ENCODE results near the gene TUBB3. TPM values are rescaled to one million over a fixed set of nuclear protein-coding genes. Genes with fewer than 3 reads are reported as not detected.

Gene TUBB3
- polyA plus RNA-seq, 4 donors, result 0.89 to 42.0 (median 4.6) TPM

DNA sequence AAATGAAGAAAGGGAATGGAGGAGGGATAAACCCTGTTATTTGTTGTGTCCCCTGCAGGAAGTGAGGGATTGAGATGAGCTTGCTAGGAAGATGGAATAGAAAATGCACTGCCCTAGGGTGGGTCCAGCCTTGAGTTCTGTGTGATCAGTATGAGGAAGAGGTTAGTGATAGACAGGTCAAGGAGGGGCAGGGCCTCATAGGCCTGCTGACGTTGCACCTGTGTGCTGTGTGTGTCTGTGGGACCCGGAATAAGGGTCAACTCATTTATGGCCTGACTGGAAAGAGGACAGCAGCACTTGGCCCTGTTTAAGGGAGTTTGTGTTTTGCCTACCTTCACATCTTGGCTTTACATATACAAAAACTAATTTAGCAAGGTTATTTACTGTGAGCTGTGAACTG lies 51.7 kb downstream of the TUBB3 start:
- peak overlapping the region in 2 of 3 donors; percentile 27 to 95 for H3K27ac ChIP-seq (ENCODE audit: low read depth in 1 of 3, low read length in 2 of 3)
- H3K36me3 ChIP-seq (ENCODE audit: control insufficient read depth in 3 of 3, insufficient read depth in 2 of 3, low read depth in 1 of 3, low read length in 3 of 3), result peaks cover 0 to 23% (median 10%) of the 10 kb centered on the region in 3 donors
- DNase-seq (peak; percentile 42 to 69), FAIRE-seq (no peak)
- no peak overlapping the region for H3K4me3 ChIP-seq (ENCODE audit: low read depth in 1 of 3, low read length in 3 of 3)
- WGBS, 3 donors, result 16 to 77% (median 43%) methylated on average over 2 of the region's 2 CpGs
- H3K4me1 ChIP-seq (ENCODE audit: control insufficient read depth in 3 of 3, insufficient read depth in 2 of 3, low read depth in 1 of 3, low read length in 2 of 3), result peaks cover 6 to 34% (median 12%) of the 10 kb centered on the region in 3 donors
- H3K9me3 ChIP-seq (ENCODE audit: control insufficient read depth in 2 of 2, insufficient read depth in 1 of 2, low read depth in 1 of 2, low read length in 1 of 2), result peaks cover 0 to 22% of the 10 kb centered on the region in 2 donors
- no peaks in the 10 kb centered on the region for H3K27me3 ChIP-seq (ENCODE audit: control insufficient read depth in 3 of 3, insufficient read depth in 3 of 3, low read length in 3 of 3)

GRCh38 chr16:89981414-89981813 lies 58.3 kb downstream of the TUBB3 start:
- Histone ChIP-seq H3K4me1 (ENCODE audit: control insufficient read depth in 3 of 3, insufficient read depth in 2 of 3, low read depth in 1 of 3, low read length in 2 of 3) (no peaks in the 10 kb centered on the region), H3K27ac (ENCODE audit: low read depth in 1 of 3, low read length in 2 of 3) (no peak overlapping the region), H3K36me3 (ENCODE audit: control insufficient read depth in 3 of 3, insufficient read depth in 2 of 3, low read depth in 1 of 3, low read length in 3 of 3) (peaks cover 22 to 74% (median 37%) of the 10 kb centered on the region in 3 donors), H3K27me3 (ENCODE audit: control insufficient read depth in 3 of 3, insufficient read depth in 3 of 3, low read length in 3 of 3) (no peaks in the 10 kb centered on the region), H3K9me3 (ENCODE audit: control insufficient read depth in 2 of 2, insufficient read depth in 1 of 2, low read depth in 1 of 2, low read length in 1 of 2) (no peaks in the 10 kb centered on the region), H3K4me3 (ENCODE audit: low read depth in 1 of 3, low read length in 3 of 3) (no peak overlapping the region)
- WGBS, 3 donors, result 84 to 93% (median 84%) methylated on average over 8 of the region's 8 CpGs
- FAIRE-seq (no peak), DNase-seq (no peak)

GRCh38 chr16:89982318-89982717 lies 59.2 kb downstream of the TUBB3 start:
- Histone ChIP-seq H3K4me3 (ENCODE audit: low read depth in 1 of 3, low read length in 3 of 3) (no peak overlapping the region), H3K27me3 (ENCODE audit: control insufficient read depth in 3 of 3, insufficient read depth in 3 of 3, low read length in 3 of 3) (no peaks in the 10 kb centered on the region), H3K36me3 (ENCODE audit: control insufficient read depth in 3 of 3, insufficient read depth in 2 of 3, low read depth in 1 of 3, low read length in 3 of 3) (peaks cover 26 to 79% (median 43%) of the 10 kb centered on the region in 3 donors), H3K4me1 (ENCODE audit: control insufficient read depth in 3 of 3, insufficient read depth in 2 of 3, low read depth in 1 of 3, low read length in 2 of 3) (no peaks in the 10 kb centered on the region), H3K9me3 (ENCODE audit: control insufficient read depth in 2 of 2, insufficient read depth in 1 of 2, low read depth in 1 of 2, low read length in 1 of 2) (no peaks in the 10 kb centered on the region), H3K27ac (ENCODE audit: low read depth in 1 of 3, low read length in 2 of 3) (no peak overlapping the region)
- 93 to 94% (median 94%) methylated on average over 9 of the region's 9 CpGs for WGBS, 3 donors
- FAIRE-seq (no peak), DNase-seq (no peak)

DNA sequence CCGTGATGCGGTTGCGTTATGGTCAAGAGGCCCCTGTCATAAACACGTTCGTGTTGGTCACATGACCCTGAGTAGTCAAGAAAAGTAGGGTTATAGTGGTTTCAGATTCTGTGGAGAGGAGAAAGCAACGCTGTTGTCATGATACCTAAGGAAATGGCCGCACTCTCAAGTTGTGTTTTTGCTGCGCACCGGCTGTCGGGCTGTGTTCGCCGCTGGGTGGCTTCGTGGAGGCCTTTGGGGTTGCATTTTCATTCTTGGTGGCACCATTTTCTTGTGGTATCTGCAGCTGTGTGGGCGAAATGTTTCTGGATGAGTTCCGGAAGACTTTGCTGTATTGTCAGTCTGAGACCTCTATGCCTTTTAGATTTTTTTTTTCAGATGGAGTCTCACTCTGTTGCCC lies 60.4 kb downstream of the TUBB3 start:
- no peak overlapping the region for H3K4me3 ChIP-seq (ENCODE audit: low read depth in 1 of 3, low read length in 3 of 3)
- H3K27me3 ChIP-seq (ENCODE audit: control insufficient read depth in 3 of 3, insufficient read depth in 3 of 3, low read length in 3 of 3), result no peaks in the 10 kb centered on the region
- WGBS, 3 donors, result 79 to 92% (median 80%) methylated on average over 15 of the region's 15 CpGs
- no peaks in the 10 kb centered on the region for H3K9me3 ChIP-seq (ENCODE audit: control insufficient read depth in 2 of 2, insufficient read depth in 1 of 2, low read depth in 1 of 2, low read length in 1 of 2)
- H3K27ac ChIP-seq (ENCODE audit: low read depth in 1 of 3, low read length in 2 of 3), result no peak overlapping the region
- no peak for DNase-seq
- no peaks in the 10 kb centered on the region for H3K4me1 ChIP-seq (ENCODE audit: control insufficient read depth in 3 of 3, insufficient read depth in 2 of 3, low read depth in 1 of 3, low read length in 2 of 3)
- FAIRE-seq, result no peak
- H3K36me3 ChIP-seq (ENCODE audit: control insufficient read depth in 3 of 3, insufficient read depth in 2 of 3, low read depth in 1 of 3, low read length in 3 of 3), result peaks cover 27 to 77% (median 46%) of the 10 kb centered on the region in 3 donors

DNA sequence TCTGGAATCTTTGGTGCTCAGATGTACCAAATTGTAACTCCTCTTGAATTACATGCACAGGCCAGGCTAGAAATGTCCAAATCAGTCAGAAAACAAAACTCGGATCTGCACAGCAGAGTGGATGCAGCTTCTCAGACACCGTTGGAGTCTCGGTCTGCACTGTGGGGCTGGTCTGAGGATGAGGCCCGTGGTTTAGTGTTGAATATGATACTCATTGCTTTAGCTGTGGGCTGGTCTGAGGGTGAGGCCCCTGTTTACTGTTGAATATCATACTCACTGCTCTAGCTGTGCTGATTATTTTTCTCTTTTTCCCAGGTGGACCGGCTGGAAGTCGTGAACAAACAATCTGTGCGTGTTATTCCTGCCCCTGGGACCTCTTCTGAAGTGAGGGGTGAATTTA lies 61.1 kb downstream of the TUBB3 start:
- Histone ChIP-seq H3K27me3 (ENCODE audit: control insufficient read depth in 3 of 3, insufficient read depth in 3 of 3, low read length in 3 of 3) (no peaks in the 10 kb centered on the region), H3K4me1 (ENCODE audit: control insufficient read depth in 3 of 3, insufficient read depth in 2 of 3, low read depth in 1 of 3, low read length in 2 of 3) (no peaks in the 10 kb centered on the region), H3K27ac (ENCODE audit: low read depth in 1 of 3, low read length in 2 of 3) (no peak overlapping the region), H3K36me3 (ENCODE audit: control insufficient read depth in 3 of 3, insufficient read depth in 2 of 3, low read depth in 1 of 3, low read length in 3 of 3) (peaks cover 29 to 79% (median 46%) of the 10 kb centered on the region in 3 donors), H3K9me3 (ENCODE audit: control insufficient read depth in 2 of 2, insufficient read depth in 1 of 2, low read depth in 1 of 2, low read length in 1 of 2) (no peaks in the 10 kb centered on the region), H3K4me3 (ENCODE audit: low read depth in 1 of 3, low read length in 3 of 3) (no peak overlapping the region)
- FAIRE-seq (no peak), DNase-seq (no peak)
- 90 to 96% (median 91%) methylated on average over 7 of the region's 7 CpGs for WGBS, 3 donors

DNA sequence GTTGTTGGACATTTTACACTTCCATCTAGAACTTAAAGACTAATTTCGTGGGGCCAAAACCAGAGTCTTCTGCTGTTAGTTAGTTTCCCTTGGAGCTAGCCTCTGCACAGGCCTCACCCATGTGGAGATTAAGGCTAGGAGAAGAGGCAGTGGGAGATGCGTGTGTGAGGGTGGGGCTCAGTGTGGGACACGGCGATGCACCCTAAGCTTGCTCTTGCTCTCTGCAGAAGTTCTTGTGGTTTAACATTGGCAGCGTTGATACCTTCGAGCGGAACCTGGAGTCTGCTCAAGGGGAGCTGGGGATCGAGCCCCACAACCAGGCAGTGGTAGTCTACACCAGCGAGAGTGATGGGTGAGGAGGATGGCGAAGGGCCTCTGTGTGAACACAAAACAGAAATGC lies 62.1 kb downstream of the TUBB3 start:
- H3K27ac ChIP-seq (ENCODE audit: low read depth in 1 of 3, low read length in 2 of 3), result no peak overlapping the region
- peaks cover 29 to 80% (median 37%) of the 10 kb centered on the region in 3 donors for H3K36me3 ChIP-seq (ENCODE audit: control insufficient read depth in 3 of 3, insufficient read depth in 2 of 3, low read depth in 1 of 3, low read length in 3 of 3)
- no peaks in the 10 kb centered on the region for H3K27me3 ChIP-seq (ENCODE audit: control insufficient read depth in 3 of 3, insufficient read depth in 3 of 3, low read length in 3 of 3)
- no peak for DNase-seq
- no peaks in the 10 kb centered on the region for H3K4me1 ChIP-seq (ENCODE audit: control insufficient read depth in 3 of 3, insufficient read depth in 2 of 3, low read depth in 1 of 3, low read length in 2 of 3)
- no peaks in the 10 kb centered on the region for H3K9me3 ChIP-seq (ENCODE audit: control insufficient read depth in 2 of 2, insufficient read depth in 1 of 2, low read depth in 1 of 2, low read length in 1 of 2)
- 92 to 96% (median 96%) methylated on average over 10 of the region's 10 CpGs for WGBS, 3 donors
- no peak overlapping the region for H3K4me3 ChIP-seq (ENCODE audit: low read depth in 1 of 3, low read length in 3 of 3)
- FAIRE-seq, result no peak

Other genes starting within 250 kb of the TUBB3 start
- 100 to 1,000 TPM; 100 to 239 (median 167) TPM for gene CDK10, start 236.7 kb upstream of the TUBB3 start, polyA plus RNA-seq
- gene SPATA2L, start 221.6 kb upstream of the TUBB3 start, polyA plus RNA-seq, result 10 to 100 TPM in 3 of 4 donors, 1 to 10 TPM in 1; 9.2 to 42.7 (median 24.9) TPM
- 10 to 100 TPM; 12.3 to 48.5 (median 28.8) TPM for gene VPS9D1, start 202.4 kb upstream of the TUBB3 start, polyA plus RNA-seq
- gene ZNF276, start 201.8 kb upstream of the TUBB3 start, polyA plus RNA-seq, result 10 to 100 TPM; 19.3 to 37.1 (median 28.2) TPM
- gene FANCA, start 106.7 kb upstream of the TUBB3 start, polyA plus RNA-seq, result 10 to 100 TPM in 2 of 4 donors, 1 to 10 TPM in 2; 3.0 to 24.6 (median 15.5) TPM
- gene SPIRE2, start 94.9 kb upstream of the TUBB3 start, polyA plus RNA-seq, result 10 to 100 TPM; 19.6 to 61.5 (median 44.9) TPM
- 100 to 1,000 TPM; 123 to 356 (median 167) TPM for gene TCF25, start 49.8 kb upstream of the TUBB3 start, polyA plus RNA-seq
- gene MC1R, start 4.5 kb upstream of the TUBB3 start, polyA plus RNA-seq, result 1 to 10 TPM; 3.4 to 8.3 (median 4.7) TPM
- 10 to 100 TPM; 18.3 to 40.5 (median 31.0) TPM for gene DEF8, start 25.4 kb downstream of the TUBB3 start, polyA plus RNA-seq
- 1 to 10 TPM in 2 of 4 donors, under 1 TPM in 1, not detected in 1; 0.67 to 8.3 (median 2.2) TPM for gene DBNDD1, start 96.1 kb downstream of the TUBB3 start, polyA plus RNA-seq
- under 1 TPM in 1 of 4 donors, not detected in 3; 0.01 TPM for gene PRDM7, start 154.0 kb downstream of the TUBB3 start, polyA plus RNA-seq

Data from small intestine (tissue), 7 donors.